ENCODE measurements around the gene TCTA. TPM values are rescaled to one million over a fixed set of nuclear protein-coding genes. Genes with fewer than 3 reads are reported as not detected.

Gene TCTA
- total RNA-seq, 1 donor from 2014 or later, result 16.7 TPM

DNA sequence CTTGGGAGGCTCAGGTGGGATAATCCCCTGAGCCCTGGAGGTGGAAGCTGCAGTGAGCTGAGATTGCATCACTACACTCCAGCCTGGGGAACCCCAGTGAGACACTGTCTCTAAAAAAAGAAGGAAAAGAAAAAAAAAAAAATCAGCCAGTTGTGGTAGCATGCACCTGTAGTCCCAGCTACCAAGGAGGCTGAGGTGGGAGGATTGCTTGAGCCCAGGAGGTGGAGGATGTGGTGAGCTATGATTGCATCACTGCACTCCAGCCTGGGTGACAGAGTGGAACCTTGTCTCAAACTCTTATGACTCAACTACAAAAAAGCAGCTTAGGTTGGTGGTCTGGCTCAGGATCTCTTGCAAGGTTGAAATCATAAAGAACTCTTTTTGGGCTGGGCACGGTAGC lies 34.7 kb upstream of the TCTA start:
- Histone ChIP-seq H3K4me1 (peaks cover 32% of the 10 kb centered on the region), H3K4me3 (no peak overlapping the region), H3K27me3 (no peaks in the 10 kb centered on the region), H3K36me3 (peaks cover 0 to 29% of the 10 kb centered on the region in 2 donors), H3K27ac (no peak overlapping the region), H3K9me3 (no peaks in the 10 kb centered on the region)
- intact Hi-C loops (cut with DNase I), result no loop called here
- TF ChIP-seq CTCF (IDR thresholded peaks at IDR 0.05) (no peak), POLR2A (IDR thresholded peaks at IDR 0.05) (no peak), POLR2AphosphoS5 (IDR thresholded peaks at IDR 0.05; ENCODE audit: insufficient read depth in 1 of 2, low read depth in 1 of 2) (no peak)
- no peak for DNase-seq (ENCODE audit: extremely low spot score in 2 of 2)

DNA sequence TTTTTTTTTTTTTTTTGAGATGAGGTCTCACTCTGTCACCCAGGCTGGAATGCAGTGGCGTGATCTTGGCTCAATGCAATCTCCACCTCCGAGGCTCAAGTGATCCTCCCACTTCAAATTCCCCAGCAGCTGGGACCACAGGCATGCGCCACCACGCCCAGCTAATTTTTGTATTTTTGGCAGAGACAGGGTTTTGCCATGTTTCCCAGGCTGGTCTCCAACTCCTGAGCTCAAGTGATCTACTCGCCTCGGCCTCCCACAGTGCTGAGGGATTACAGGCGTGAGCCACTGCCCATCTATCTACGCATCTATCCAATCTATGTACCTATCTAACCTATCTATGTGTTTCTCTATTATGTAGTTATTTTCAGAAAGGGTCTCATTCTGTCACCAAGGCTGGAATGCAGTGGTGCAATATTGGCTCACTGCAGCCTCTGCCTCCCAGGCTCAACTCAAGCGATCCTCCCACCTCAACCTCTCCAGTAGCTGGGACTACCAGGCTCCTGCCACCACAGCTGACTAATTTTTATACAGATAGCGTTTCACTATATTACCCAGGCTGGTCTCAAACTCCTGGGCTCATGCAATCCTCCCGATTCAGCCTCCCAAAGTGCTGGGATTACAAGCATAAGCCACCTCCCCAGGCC lies 33.9 kb upstream of the TCTA start:
- no peak overlapping the region for H3K4me3 ChIP-seq
- no peak for TF ChIP-seq POLR2A (IDR thresholded peaks at IDR 0.05)
- no peak for TF ChIP-seq POLR2AphosphoS5 (IDR thresholded peaks at IDR 0.05; ENCODE audit: insufficient read depth in 1 of 2, low read depth in 1 of 2)
- no peak for TF ChIP-seq CTCF (IDR thresholded peaks at IDR 0.05)
- peaks cover 0 to 20% of the 10 kb centered on the region in 2 donors for H3K36me3 ChIP-seq
- no peak overlapping the region for H3K27ac ChIP-seq
- no peaks in the 10 kb centered on the region for H3K27me3 ChIP-seq
- intact Hi-C loops (cut with DNase I), result no loop called here
- no peak for DNase-seq (ENCODE audit: extremely low spot score in 2 of 2)
- no peaks in the 10 kb centered on the region for H3K9me3 ChIP-seq
- H3K4me1 ChIP-seq, result peaks cover 40% of the 10 kb centered on the region

- intact Hi-C loops (cut with DNase I), result no loop called here
- no peaks in the 10 kb centered on the region for H3K27me3 ChIP-seq
- no peak overlapping the region for H3K27ac ChIP-seq
- H3K9me3 ChIP-seq, result no peaks in the 10 kb centered on the region
- H3K4me3 ChIP-seq, result no peak overlapping the region
- TF ChIP-seq CTCF (IDR thresholded peaks at IDR 0.05) (no peak), POLR2A (IDR thresholded peaks at IDR 0.05) (no peak), POLR2AphosphoS5 (IDR thresholded peaks at IDR 0.05; ENCODE audit: insufficient read depth in 1 of 2, low read depth in 1 of 2) (no peak)
- no peak for DNase-seq (ENCODE audit: extremely low spot score in 2 of 2)
- H3K4me1 ChIP-seq, result peaks cover 69% of the 10 kb centered on the region
- H3K36me3 ChIP-seq, result no peaks in the 10 kb centered on the region
Observed at GRCh38 chr3:49383387-49383786, 28.8 kb upstream of the TCTA start.

- Histone ChIP-seq H3K27ac (no peak overlapping the region), H3K27me3 (no peaks in the 10 kb centered on the region), H3K36me3 (no peaks in the 10 kb centered on the region), H3K4me3 (no peak overlapping the region), H3K4me1 (peaks cover 77% of the 10 kb centered on the region), H3K9me3 (no peaks in the 10 kb centered on the region)
- TF ChIP-seq CTCF (IDR thresholded peaks at IDR 0.05) (no peak), POLR2AphosphoS5 (IDR thresholded peaks at IDR 0.05; ENCODE audit: insufficient read depth in 1 of 2, low read depth in 1 of 2) (no peak), POLR2A (IDR thresholded peaks at IDR 0.05) (no peak)
- intact Hi-C loops (cut with DNase I), result no loop called here
- DNase-seq (ENCODE audit: extremely low spot score in 2 of 2), result no peak
Observed at GRCh38 chr3:49385617-49386016, 26.6 kb upstream of the TCTA start.

DNA sequence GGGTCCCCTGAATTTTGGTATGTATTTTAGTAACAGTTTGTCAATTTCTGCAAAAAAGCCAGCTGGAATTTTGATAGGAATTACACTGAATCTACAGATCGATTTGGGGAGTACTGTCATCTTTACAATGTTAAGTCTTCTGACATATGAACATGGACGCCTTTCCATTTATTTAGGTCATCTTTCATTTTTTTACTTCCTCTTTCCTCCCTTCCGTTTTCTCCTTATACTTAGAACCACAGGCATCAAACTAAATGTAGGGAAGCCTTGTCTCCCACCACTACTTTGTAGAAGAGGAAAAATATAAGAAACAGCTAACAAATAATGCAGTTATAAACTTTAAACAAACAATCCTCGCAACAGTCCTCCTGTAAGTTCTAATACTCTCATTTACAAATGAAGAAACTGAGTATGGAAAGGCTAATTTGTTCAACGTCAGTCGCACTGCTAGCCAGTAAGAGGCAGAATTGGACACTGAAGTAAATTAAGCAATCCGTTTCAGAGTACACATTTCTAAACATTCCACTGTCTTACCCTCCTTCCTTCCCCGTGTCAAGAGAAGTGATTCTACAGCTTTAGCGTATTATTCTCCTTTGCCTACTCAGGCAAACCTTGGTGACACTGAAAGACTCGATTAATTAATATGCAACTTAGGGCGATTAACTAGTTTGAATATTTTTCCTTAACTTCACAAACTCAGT lies 26.0 kb upstream of the TCTA start:
- no peaks in the 10 kb centered on the region for H3K27me3 ChIP-seq
- H3K27ac ChIP-seq, result no peak overlapping the region
- intact Hi-C loops (cut with DNase I), result no loop called here
- DNase-seq (ENCODE audit: extremely low spot score in 2 of 2), result no peak
- no peak for TF ChIP-seq POLR2AphosphoS5 (IDR thresholded peaks at IDR 0.05; ENCODE audit: insufficient read depth in 1 of 2, low read depth in 1 of 2)
- TF ChIP-seq POLR2A (IDR thresholded peaks at IDR 0.05), result no peak
- TF ChIP-seq CTCF (IDR thresholded peaks at IDR 0.05), result no peak
- no peaks in the 10 kb centered on the region for H3K36me3 ChIP-seq
- H3K4me3 ChIP-seq, result no peak overlapping the region
- H3K9me3 ChIP-seq, result no peaks in the 10 kb centered on the region
- H3K4me1 ChIP-seq, result peaks cover 83% of the 10 kb centered on the region
